Panc1 (cell line): ENCODE data around the gene CDK5RAP2.

Experiments
- POLR2AphosphoS5 ChIP-seq: IDR thresholded peaks from 2 replicates; pipeline ENCODE4 v1.6.1; 2012; ENCODE audit warnings: mild to moderate bottlenecking, low read depth, low read length, moderate library complexity
- SIN3A ChIP-seq: IDR thresholded peaks from 2 replicates; pipeline ENCODE4 v1.6.1; 2012; ENCODE audit warnings: low read depth, mild to moderate bottlenecking, low read length, moderate library complexity, borderline replicate concordance; ENCODE audit not compliant: insufficient read depth
- TCF7L2 ChIP-seq: IDR thresholded peaks from 2 replicates; pipeline ENCODE4 v1.6.1; 2011; ENCODE audit warnings: mild to moderate bottlenecking, low read depth, low read length, inconsistent platforms
- TF ChIP-seq, protein P1 (sequence below): fragments of 450-650 bp; IDR thresholded peaks from 2 replicates; pipeline ENCODE4 v1.5.1; 2017; ENCODE audit warnings: mild to moderate bottlenecking
- TF ChIP-seq, protein P2 (sequence below), 2 experiments: IDR thresholded peaks; 2 replicates each; pipeline ENCODE4 v1.6.1; 2011 to 2012; ENCODE audit warnings: low read depth in 2 of 2, control low read depth in 1 of 2, low read length in 1 of 2, mild to moderate bottlenecking in 1 of 2, moderate library complexity in 1 of 2; ENCODE audit not compliant: insufficient read depth in 1 of 2

DNA sequence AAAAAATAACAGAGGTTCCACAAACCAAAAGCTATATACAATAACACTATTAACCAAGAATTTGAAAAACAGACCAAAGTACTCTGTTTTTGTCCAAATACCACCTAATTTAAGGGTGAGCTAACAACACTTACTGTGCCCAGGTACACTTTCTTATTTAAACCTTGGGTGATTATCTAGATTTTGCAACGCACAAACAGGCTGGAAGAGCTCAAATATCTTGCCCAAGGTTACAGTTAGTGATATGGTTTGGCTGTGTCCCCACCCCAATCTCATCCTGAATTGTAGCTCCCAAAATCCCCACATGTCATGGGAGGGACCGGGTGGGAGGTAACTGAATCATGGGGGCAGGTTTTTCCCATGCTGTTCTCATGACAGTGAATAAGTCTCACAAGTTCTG is 58.9 kb downstream of the CDK5RAP2 start:
- no peak for TF ChIP-seq TCF7L2
- TF ChIP-seq, protein P1, sequence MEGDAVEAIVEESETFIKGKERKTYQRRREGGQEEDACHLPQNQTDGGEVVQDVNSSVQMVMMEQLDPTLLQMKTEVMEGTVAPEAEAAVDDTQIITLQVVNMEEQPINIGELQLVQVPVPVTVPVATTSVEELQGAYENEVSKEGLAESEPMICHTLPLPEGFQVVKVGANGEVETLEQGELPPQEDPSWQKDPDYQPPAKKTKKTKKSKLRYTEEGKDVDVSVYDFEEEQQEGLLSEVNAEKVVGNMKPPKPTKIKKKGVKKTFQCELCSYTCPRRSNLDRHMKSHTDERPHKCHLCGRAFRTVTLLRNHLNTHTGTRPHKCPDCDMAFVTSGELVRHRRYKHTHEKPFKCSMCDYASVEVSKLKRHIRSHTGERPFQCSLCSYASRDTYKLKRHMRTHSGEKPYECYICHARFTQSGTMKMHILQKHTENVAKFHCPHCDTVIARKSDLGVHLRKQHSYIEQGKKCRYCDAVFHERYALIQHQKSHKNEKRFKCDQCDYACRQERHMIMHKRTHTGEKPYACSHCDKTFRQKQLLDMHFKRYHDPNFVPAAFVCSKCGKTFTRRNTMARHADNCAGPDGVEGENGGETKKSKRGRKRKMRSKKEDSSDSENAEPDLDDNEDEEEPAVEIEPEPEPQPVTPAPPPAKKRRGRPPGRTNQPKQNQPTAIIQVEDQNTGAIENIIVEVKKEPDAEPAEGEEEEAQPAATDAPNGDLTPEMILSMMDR: no peak
- TF ChIP-seq, protein P2, sequence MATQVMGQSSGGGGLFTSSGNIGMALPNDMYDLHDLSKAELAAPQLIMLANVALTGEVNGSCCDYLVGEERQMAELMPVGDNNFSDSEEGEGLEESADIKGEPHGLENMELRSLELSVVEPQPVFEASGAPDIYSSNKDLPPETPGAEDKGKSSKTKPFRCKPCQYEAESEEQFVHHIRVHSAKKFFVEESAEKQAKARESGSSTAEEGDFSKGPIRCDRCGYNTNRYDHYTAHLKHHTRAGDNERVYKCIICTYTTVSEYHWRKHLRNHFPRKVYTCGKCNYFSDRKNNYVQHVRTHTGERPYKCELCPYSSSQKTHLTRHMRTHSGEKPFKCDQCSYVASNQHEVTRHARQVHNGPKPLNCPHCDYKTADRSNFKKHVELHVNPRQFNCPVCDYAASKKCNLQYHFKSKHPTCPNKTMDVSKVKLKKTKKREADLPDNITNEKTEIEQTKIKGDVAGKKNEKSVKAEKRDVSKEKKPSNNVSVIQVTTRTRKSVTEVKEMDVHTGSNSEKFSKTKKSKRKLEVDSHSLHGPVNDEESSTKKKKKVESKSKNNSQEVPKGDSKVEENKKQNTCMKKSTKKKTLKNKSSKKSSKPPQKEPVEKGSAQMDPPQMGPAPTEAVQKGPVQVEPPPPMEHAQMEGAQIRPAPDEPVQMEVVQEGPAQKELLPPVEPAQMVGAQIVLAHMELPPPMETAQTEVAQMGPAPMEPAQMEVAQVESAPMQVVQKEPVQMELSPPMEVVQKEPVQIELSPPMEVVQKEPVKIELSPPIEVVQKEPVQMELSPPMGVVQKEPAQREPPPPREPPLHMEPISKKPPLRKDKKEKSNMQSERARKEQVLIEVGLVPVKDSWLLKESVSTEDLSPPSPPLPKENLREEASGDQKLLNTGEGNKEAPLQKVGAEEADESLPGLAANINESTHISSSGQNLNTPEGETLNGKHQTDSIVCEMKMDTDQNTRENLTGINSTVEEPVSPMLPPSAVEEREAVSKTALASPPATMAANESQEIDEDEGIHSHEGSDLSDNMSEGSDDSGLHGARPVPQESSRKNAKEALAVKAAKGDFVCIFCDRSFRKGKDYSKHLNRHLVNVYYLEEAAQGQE (IDR thresholded peaks at IDR 0.05; ENCODE audit: insufficient read depth in 1 of 2, low read depth in 2 of 2, low read length in 1 of 2): no peak
- TF ChIP-seq POLR2AphosphoS5: no peak
- TF ChIP-seq SIN3A: no peak
